ENCODE measurements around the gene TDRD7. TPM values are rescaled to one million over a fixed set of nuclear protein-coding genes. Genes with fewer than 3 reads are reported as not detected.

The TDRD7 gene
- total and polyA plus RNA-seq, 9 donors: 7.4 to 15.6 (median 9.8) TPM

DNA sequence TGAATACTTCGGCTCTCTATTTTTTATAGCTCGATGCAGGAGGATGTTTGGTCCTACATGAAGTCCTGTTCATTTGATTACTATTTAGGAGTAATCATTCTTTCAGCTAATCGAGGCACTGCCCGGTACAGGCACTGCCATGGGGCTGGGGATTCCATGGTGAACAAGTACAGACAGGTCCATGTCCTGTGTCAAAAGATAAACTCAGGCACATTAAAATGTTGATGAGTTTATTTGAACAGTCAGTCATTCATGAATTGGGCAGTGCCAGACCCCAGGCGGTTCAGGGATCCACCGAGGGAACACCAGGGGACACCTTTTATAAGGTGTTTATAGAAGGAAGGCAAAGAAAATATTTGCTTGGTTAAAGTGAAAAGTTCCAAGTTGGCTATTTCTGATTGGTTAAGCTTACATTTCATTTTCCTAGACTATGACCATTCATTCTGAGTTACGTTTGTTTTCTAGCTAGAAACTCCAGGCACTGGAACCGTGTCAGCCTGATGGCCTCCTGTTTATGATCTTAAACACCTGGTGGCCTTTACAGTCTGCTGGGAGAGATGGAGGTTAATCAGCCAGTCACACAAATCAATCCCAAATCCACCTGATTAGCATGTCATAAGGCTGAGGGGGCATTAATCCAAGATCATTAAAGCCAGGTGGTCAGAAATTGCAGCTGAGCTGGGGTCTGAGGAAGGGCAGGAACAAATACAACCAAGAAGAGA is 47.0 kb upstream of the TDRD7 start:
- H3K27me3 ChIP-seq: no peaks in the 10 kb centered on the region
- H3K36me3 ChIP-seq: peaks cover 2% of the 10 kb centered on the region
- TF ChIP-seq POLR2A (IDR thresholded peaks at IDR 0.05): no peak
- TF ChIP-seq EP300 (IDR thresholded peaks at IDR 0.05): no peak
- TF ChIP-seq CTCF (IDR thresholded peaks at IDR 0.05): no peak
- H3K4me3 ChIP-seq: no peak overlapping the region
- H3K4me1 ChIP-seq (ENCODE audit: insufficient read depth): no peaks in the 10 kb centered on the region
- H3K27ac ChIP-seq: no peak overlapping the region
- H3K9me3 ChIP-seq: no peaks in the 10 kb centered on the region
- 73 to 77% (median 74%) methylated on average over 8 of the region's 8 CpGs for WGBS, 3 donors
- DNase-seq: no peak
- intact Hi-C loops (cut with DNase I): no loop called here

DNA sequence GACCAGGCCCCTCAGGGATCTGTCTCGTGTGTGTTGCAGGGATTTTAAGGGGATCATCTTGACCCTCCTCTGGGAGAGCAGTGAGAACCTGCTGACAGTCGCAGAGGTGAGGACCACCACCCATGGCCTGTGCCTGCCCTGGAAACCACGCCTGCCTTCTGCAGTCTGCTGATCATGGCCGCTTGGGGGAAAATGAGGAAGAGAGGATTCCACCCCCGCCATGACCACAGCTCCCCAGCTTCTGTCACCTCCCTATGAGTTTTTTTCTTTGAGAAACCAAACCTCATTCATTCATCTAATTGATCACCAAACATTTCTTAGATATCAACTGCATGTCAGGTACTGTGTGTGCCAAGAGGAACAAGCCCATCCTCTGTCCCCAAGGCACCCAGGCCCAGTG is 46.3 kb upstream of the TDRD7 start:
- Histone ChIP-seq H3K4me1 (ENCODE audit: insufficient read depth) (no peaks in the 10 kb centered on the region), H3K36me3 (peaks cover 2% of the 10 kb centered on the region)
- intact Hi-C loops (cut with DNase I): no loop called here

DNA sequence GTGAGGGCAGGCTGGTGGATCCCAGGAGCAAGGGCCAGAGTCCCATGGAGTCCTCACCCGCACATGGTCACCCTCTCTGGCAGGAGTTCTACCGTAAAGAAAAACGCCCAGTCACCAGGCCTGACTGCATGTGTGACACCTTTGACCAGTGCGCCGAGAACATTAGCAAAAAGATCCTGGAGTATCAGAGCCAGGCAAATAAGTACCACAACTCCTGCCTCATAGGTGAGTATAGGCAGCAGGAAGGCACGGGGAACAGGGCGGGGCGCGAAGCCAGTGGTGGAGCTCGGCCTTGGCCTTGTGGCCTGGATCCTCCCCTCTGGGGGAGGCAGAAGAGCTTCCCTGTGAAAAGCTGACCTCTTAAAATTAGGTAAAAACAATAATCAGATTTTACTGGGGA is 45.4 kb upstream of the TDRD7 start:
- intact Hi-C loops (cut with DNase I): no loop called here
- H3K27ac ChIP-seq: no peak overlapping the region
- TF ChIP-seq CTCF (IDR thresholded peaks at IDR 0.05) (no peak), EP300 (IDR thresholded peaks at IDR 0.05) (no peak), POLR2A (IDR thresholded peaks at IDR 0.05) (no peak)
- no peaks in the 10 kb centered on the region for H3K27me3 ChIP-seq
- WGBS, 3 donors: 93 to 95% (median 94%) methylated on average over 10 of the region's 10 CpGs
- H3K4me3 ChIP-seq: no peak overlapping the region
- H3K36me3 ChIP-seq: peaks cover 2% of the 10 kb centered on the region
- H3K4me1 ChIP-seq (ENCODE audit: insufficient read depth): no peaks in the 10 kb centered on the region
- no peaks in the 10 kb centered on the region for H3K9me3 ChIP-seq
- DNase-seq: no peak

More for the DNA sequence above, 46.3 kb upstream of the TDRD7 start:
- no peak overlapping the region for H3K27ac ChIP-seq
- H3K9me3 ChIP-seq: no peaks in the 10 kb centered on the region
- TF ChIP-seq CTCF (IDR thresholded peaks at IDR 0.05) (no peak), POLR2A (IDR thresholded peaks at IDR 0.05) (no peak), EP300 (IDR thresholded peaks at IDR 0.05) (no peak)
- 90 to 100% (median 96%) methylated on average over 5 of the region's 5 CpGs for WGBS, 3 donors
- H3K27me3 ChIP-seq: no peaks in the 10 kb centered on the region
- no peak overlapping the region for H3K4me3 ChIP-seq
- no peak for DNase-seq

DNA sequence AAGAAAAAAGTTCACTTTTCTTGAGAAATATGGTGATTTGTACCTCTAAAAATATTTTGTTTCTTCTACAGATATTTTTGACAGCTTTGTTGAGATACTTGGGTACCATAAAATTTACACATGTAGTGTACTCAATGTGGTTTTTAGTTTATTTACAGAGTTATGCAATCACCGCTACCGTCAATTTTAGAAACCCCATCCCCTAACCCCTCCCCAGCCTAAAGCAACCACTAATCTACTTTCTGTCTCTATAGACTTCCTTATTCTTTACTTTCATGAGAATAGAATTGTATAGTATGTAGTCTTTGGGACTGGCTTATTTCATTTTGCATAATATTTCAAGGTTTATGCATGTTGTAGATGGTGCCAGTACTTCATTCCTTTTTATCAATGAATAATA is 45.0 kb upstream of the TDRD7 start:
- no peak for DNase-seq
- H3K9me3 ChIP-seq: no peaks in the 10 kb centered on the region
- intact Hi-C loops (cut with DNase I): no loop called here
- no peak overlapping the region for H3K27ac ChIP-seq
- WGBS, 3 donors: 86 to 97% (median 90%) methylated on average over 2 of the region's 2 CpGs
- H3K36me3 ChIP-seq: peaks cover 2% of the 10 kb centered on the region
- H3K4me1 ChIP-seq (ENCODE audit: insufficient read depth): no peaks in the 10 kb centered on the region
- TF ChIP-seq CTCF (IDR thresholded peaks at IDR 0.05): no peak
- TF ChIP-seq EP300 (IDR thresholded peaks at IDR 0.05): no peak
- no peak for TF ChIP-seq POLR2A (IDR thresholded peaks at IDR 0.05)
- H3K27me3 ChIP-seq: no peaks in the 10 kb centered on the region
- no peak overlapping the region for H3K4me3 ChIP-seq
